Measurements from ENCODE around the gene NUCKS1.

Gene NUCKS1

DNA sequence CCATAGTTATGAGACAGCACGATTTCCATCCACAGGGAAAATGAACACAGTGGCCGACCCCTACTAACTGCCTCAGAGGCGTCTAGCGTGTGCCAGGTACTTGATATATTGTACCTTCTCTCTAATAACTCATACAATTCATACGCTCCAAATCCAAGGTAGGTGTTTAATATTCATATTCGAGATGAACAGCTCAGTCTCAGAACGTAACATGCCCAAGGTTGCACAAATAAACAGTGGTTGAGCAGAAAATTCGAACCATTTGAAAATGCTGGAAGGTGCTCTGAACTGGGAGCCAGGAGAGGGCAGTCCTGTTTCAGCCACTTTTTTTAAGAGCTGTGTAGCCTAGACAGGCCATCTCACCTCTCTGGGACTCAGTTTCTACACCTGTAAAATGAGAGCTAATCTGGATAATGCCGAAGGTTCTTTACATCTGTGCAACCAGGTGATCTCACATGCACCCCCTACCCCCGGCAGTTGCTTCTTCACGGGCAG, 77.5 kb downstream of the NUCKS1 start:
- ChIA-PET POLR2A (no interaction called here), CTCF (interaction anchor here (1.1 to 4.2 kb wide), 6 partner anchors 13 to 305 kb away, joined by 3 to 30 read pairs (median 4); no protein-coding TSS in a partner anchor)
- DNase-seq (ENCODE audit: extremely low spot score): no peak
- TF ChIP-seq, protein P1, sequence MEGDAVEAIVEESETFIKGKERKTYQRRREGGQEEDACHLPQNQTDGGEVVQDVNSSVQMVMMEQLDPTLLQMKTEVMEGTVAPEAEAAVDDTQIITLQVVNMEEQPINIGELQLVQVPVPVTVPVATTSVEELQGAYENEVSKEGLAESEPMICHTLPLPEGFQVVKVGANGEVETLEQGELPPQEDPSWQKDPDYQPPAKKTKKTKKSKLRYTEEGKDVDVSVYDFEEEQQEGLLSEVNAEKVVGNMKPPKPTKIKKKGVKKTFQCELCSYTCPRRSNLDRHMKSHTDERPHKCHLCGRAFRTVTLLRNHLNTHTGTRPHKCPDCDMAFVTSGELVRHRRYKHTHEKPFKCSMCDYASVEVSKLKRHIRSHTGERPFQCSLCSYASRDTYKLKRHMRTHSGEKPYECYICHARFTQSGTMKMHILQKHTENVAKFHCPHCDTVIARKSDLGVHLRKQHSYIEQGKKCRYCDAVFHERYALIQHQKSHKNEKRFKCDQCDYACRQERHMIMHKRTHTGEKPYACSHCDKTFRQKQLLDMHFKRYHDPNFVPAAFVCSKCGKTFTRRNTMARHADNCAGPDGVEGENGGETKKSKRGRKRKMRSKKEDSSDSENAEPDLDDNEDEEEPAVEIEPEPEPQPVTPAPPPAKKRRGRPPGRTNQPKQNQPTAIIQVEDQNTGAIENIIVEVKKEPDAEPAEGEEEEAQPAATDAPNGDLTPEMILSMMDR (IDR thresholded peaks at IDR 0.05; ENCODE audit: control extremely low read depth, extremely low read depth, low read depth, missing control alignments): no peak

- DNase-seq (ENCODE audit: extremely low spot score): peak; percentile 31
- ChIA-PET CTCF (interaction anchor here (0.9 to 8.4 kb wide), 9 partner anchors 14 to 306 kb away, joined by 3 to 157 read pairs (median 6); partner anchors contain the start of gene ELK4), POLR2A (interaction anchor here (0.5 kb wide), 1 partner anchor 13 kb away, joined by 5 read pairs; no protein-coding TSS in a partner anchor)
- TF ChIP-seq, protein P1 (IDR thresholded peaks at IDR 0.05; ENCODE audit: control extremely low read depth, extremely low read depth, low read depth, missing control alignments): no peak
Measured at GRCh38 chr1:205670611-205671430, 79.2 kb downstream of the NUCKS1 start.

- TF ChIP-seq, protein P1 (IDR thresholded peaks at IDR 0.05; ENCODE audit: control extremely low read depth, extremely low read depth, low read depth, missing control alignments): no peak
- ChIA-PET POLR2A (no interaction called here), CTCF (interaction anchor here (0.9 to 8.4 kb wide), 11 partner anchors 13 to 396 kb away, joined by 3 to 157 read pairs (median 5); partner anchors contain the start of gene ELK4)
- DNase-seq (ENCODE audit: extremely low spot score): no peak
Measured at GRCh38 chr1:205670150-205670446, 79.9 kb downstream of the NUCKS1 start.

DNA sequence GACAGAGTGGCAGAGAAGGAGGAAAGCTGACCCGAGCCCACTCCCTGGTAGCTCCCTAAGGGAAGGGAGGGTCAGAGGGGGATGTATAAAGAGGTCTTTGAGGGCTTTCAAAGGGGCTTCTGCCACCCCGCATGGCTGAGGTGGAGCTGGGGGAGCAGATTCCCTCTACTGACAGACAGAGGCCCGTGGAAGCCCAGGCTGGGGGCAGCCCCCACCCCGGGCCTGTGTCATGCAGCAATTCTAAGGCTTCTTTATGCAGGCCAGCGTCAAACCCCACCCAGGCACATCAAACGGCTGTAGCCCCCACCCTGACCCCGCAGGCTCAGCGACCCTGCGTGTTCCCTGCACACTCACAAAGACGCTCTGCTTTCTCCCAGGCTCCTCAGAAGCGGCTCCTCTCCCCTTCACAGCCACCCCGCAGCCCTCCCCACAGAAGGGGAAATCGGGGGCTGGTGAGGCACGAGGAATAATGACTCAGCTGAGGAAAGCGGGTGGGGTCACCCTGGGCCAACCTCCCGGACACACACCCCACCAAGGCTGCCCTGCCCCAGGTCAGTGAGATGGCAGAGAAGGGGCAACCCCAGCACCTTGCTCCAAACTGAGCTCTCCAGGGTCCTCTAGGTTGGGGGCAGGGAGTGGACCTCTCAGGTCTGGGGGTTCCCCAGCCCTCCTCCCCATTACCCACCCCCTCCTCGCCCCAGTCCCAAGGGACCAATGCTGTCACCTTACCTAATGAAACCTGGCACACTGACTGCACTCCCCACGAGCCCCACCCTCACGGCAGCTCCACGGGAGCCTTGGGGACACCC, 80.4 kb downstream of the NUCKS1 start:
- DNase-seq (ENCODE audit: extremely low spot score): peak; percentile 75
- POLR2A ChIA-PET: no interaction called here
- TF ChIP-seq, protein P1 (IDR thresholded peaks at IDR 0.05; ENCODE audit: control extremely low read depth, extremely low read depth, low read depth, missing control alignments): no peak
- CTCF ChIA-PET: interaction anchor here (0.9 to 8.4 kb wide), 17 partner anchors 9 to 437 kb away, joined by 3 to 157 read pairs (median 3); partner anchors contain the start of gene ELK4

- CTCF ChIA-PET: interaction anchor here (0.9 to 8.4 kb wide), 16 partner anchors 8 to 437 kb away, joined by 3 to 157 read pairs (median 4); no protein-coding TSS in a partner anchor
- TF ChIP-seq, protein P1 (IDR thresholded peaks at IDR 0.05; ENCODE audit: control extremely low read depth, extremely low read depth, low read depth, missing control alignments): peak; percentile 24
- POLR2A ChIA-PET: no interaction called here
- peak; percentile 76 for DNase-seq (ENCODE audit: extremely low spot score)
Measured at GRCh38 chr1:205668951-205669340, 81.0 kb downstream of the NUCKS1 start.

All from GM10248 (cell line).